Measurements from ENCODE around the gene BICD2. TPM values are rescaled to one million over a fixed set of nuclear protein-coding genes. Genes with fewer than 3 reads are reported as not detected.

Gene BICD2
- total RNA-seq, 1 experiment from 2014 or later = 40.6 TPM

DNA sequence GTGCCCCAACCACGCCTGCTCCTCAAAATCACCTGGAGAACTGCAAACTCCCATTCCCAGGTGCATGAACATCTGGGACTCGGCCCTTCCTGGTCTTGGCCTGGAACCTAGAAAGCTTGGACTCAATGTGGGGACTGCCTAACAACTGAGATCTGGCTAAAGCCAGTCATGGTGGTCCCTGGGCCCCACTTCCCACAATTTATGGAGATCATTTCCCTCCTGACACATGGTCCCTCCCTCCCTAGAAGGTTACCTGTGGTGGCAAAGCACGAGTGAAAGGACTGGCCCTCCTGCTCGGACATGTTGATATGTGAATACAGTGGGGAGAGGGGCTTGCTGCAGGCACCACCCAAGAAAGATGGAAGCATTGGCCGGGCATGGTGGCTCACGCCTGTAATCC, 18.8 kb downstream of the BICD2 start:
- Histone ChIP-seq H3K79me2 (ENCODE audit: low read depth) (peaks cover 96% of the 10 kb centered on the region), H3K9me3 (ENCODE audit: insufficient read depth, low read depth) (no peaks in the 10 kb centered on the region), H3K4me1 (replicated peaks; ENCODE audit: insufficient read depth) (peaks cover 11% of the 10 kb centered on the region), H3F3A (ENCODE audit: insufficient read depth, low read depth) (peaks cover 8% of the 10 kb centered on the region; the same call in 1 of the 2 replicates), H3K9me2 (ENCODE audit: insufficient read depth) (no peaks in the 10 kb centered on the region), H3K36me3 (ENCODE audit: low read depth) (no peaks in the 10 kb centered on the region), H3K27ac (no peak overlapping the region), H4K20me1 (ENCODE audit: insufficient read depth) (peaks cover 21% of the 10 kb centered on the region), H3K27me3 (ENCODE audit: insufficient read depth, low read depth) (no peaks in the 10 kb centered on the region), H3K4me2 (no peak overlapping the region), H2AFZ (no peak overlapping the region), H3K4me3 (no peak overlapping the region)
- DNase-seq = no peak
- TF ChIP-seq CTCF (conservative IDR thresholded peaks at IDR 0.05) = no peak
- TF ChIP-seq EZH2 (IDR thresholded peaks at IDR 0.05; ENCODE audit: low read depth) = no peak
- BruUV-seq (replicated peaks) = no TSS peak
- ChIA-PET POLR2A (ENCODE audit: unreplicated experiment) (no interaction called here), CTCF (no interaction called here)
- intact Hi-C loops (cut with micrococcal nuclease; ENCODE audit: unreplicated experiment) = no loop called here

GRCh38 chr9:92745331-92745730, 19.3 kb downstream of the BICD2 start:
- no peak for TF ChIP-seq CTCF (conservative IDR thresholded peaks at IDR 0.05)
- Histone ChIP-seq H3K79me2 (ENCODE audit: low read depth) (peaks cover 96% of the 10 kb centered on the region), H3K36me3 (ENCODE audit: low read depth) (no peaks in the 10 kb centered on the region; the same call in 1 of the 2 replicates), H4K20me1 (ENCODE audit: insufficient read depth) (peaks cover 21% of the 10 kb centered on the region), H2AFZ (no peak overlapping the region), H3K4me1 (replicated peaks; ENCODE audit: insufficient read depth) (peaks cover 11% of the 10 kb centered on the region), H3K27me3 (ENCODE audit: insufficient read depth, low read depth) (no peaks in the 10 kb centered on the region), H3K4me2 (no peak overlapping the region), H3K4me3 (no peak overlapping the region), H3K27ac (no peak overlapping the region), H3F3A (ENCODE audit: insufficient read depth, low read depth) (peaks cover 2% of the 10 kb centered on the region; the same call in 1 of the 2 replicates), H3K9me2 (ENCODE audit: insufficient read depth) (no peaks in the 10 kb centered on the region), H3K9me3 (ENCODE audit: insufficient read depth, low read depth) (no peaks in the 10 kb centered on the region)
- intact Hi-C loops (cut with micrococcal nuclease; ENCODE audit: unreplicated experiment) = no loop called here
- CTCF ChIA-PET = no interaction called here
- no TSS peak for BruUV-seq (replicated peaks)
- DNase-seq = no peak
- POLR2A ChIA-PET (ENCODE audit: unreplicated experiment) = no interaction called here

- Histone ChIP-seq H3F3A (ENCODE audit: insufficient read depth, low read depth) (no peaks in the 10 kb centered on the region), H3K4me2 (no peak overlapping the region), H3K36me3 (ENCODE audit: low read depth) (no peaks in the 10 kb centered on the region; the same call in 1 of the 2 replicates), H3K9me2 (ENCODE audit: insufficient read depth) (no peaks in the 10 kb centered on the region), H3K27ac (no peak overlapping the region), H3K4me3 (no peak overlapping the region), H4K20me1 (ENCODE audit: insufficient read depth) (peaks cover 21% of the 10 kb centered on the region), H2AFZ (no peak overlapping the region), H3K27me3 (ENCODE audit: insufficient read depth, low read depth) (no peaks in the 10 kb centered on the region), H3K79me2 (ENCODE audit: low read depth) (peaks cover 97% of the 10 kb centered on the region), H3K9me3 (ENCODE audit: insufficient read depth, low read depth) (no peaks in the 10 kb centered on the region), H3K4me1 (replicated peaks; ENCODE audit: insufficient read depth) (no peaks in the 10 kb centered on the region)
- POLR2A ChIA-PET (ENCODE audit: unreplicated experiment) = no interaction called here
- TF ChIP-seq CTCF (conservative IDR thresholded peaks at IDR 0.05) (no peak), EZH2 (IDR thresholded peaks at IDR 0.05; ENCODE audit: low read depth) (no peak)
- no peak for DNase-seq
- CTCF ChIA-PET = no interaction called here
- no TSS peak for BruUV-seq (replicated peaks)
- intact Hi-C loops (cut with micrococcal nuclease; ENCODE audit: unreplicated experiment) = no loop called here
Observed at GRCh38 chr9:92740969-92741368, 23.7 kb downstream of the BICD2 start.

Data from PC-9 (cell line).